Measurements from ENCODE around the gene RANBP9.

RANBP9 gene

GRCh38 chr6:13677878-13678254 lies 33.8 kb downstream of the RANBP9 start:
- DNase-seq, result no peak

- no peak for DNase-seq
Observed at GRCh38 chr6:13676551-13677156, 35.0 kb downstream of the RANBP9 start.

- no peak for DNase-seq
Observed at GRCh38 chr6:13674533-13675190, 37.0 kb downstream of the RANBP9 start.

- DNase-seq, result no peak
Observed at GRCh38 chr6:13673825-13674444, 37.7 kb downstream of the RANBP9 start.

GRCh38 chr6:13673368-13673767 lies 38.3 kb downstream of the RANBP9 start:
- DNase-seq, result no peak

- no peak for DNase-seq
Observed at GRCh38 chr6:13672904-13673303, 38.7 kb downstream of the RANBP9 start.

GRCh38 chr6:13671548-13672127 lies 40.0 kb downstream of the RANBP9 start:
- DNase-seq, result no peak

- DNase-seq, result no peak
Observed at GRCh38 chr6:13669476-13669875, 42.2 kb downstream of the RANBP9 start.

- DNase-seq, result no peak
Observed at GRCh38 chr6:13668291-13668928, 43.2 kb downstream of the RANBP9 start.

- no peak for DNase-seq
Observed at GRCh38 chr6:13667655-13668054, 44.0 kb downstream of the RANBP9 start.

- no peak for DNase-seq
Observed at GRCh38 chr6:13666194-13667105, 45.2 kb downstream of the RANBP9 start.

GRCh38 chr6:13664703-13665352 lies 46.8 kb downstream of the RANBP9 start:
- DNase-seq, result no peak

GRCh38 chr6:13663986-13664385 lies 47.6 kb downstream of the RANBP9 start:
- no peak for DNase-seq

- no peak for DNase-seq
Observed at GRCh38 chr6:13662651-13663334, 48.8 kb downstream of the RANBP9 start.

GRCh38 chr6:13661647-13662046 lies 50.0 kb downstream of the RANBP9 start:
- no peak for DNase-seq

GRCh38 chr6:13660893-13661292 lies 50.7 kb downstream of the RANBP9 start:
- no peak for DNase-seq

- no peak for DNase-seq
Observed at GRCh38 chr6:13660273-13660672, 51.4 kb downstream of the RANBP9 start.

GRCh38 chr6:13655700-13656099 lies 55.9 kb downstream of the RANBP9 start:
- no peak for DNase-seq

- no peak for DNase-seq
Observed at GRCh38 chr6:13654496-13654895, 57.1 kb downstream of the RANBP9 start.

GRCh38 chr6:13653296-13653695 lies 58.3 kb downstream of the RANBP9 start:
- no peak for DNase-seq

- DNase-seq, result no peak
Observed at GRCh38 chr6:13649393-13649792, 62.2 kb downstream of the RANBP9 start.

Measured in NCI-H2171 (cell line).